IMR-90 (cell line): ENCODE data around the gene AKNA.

Experiments used
- CHD1 ChIP-seq: IDR thresholded peaks from 2 replicates; pipeline ENCODE4 v1.6.1; 2012; ENCODE audit warnings: low read depth, low read length, improper control_type of control experiment
- CTCF ChIP-seq: conservative IDR thresholded peaks from 2 replicates; pipeline ENCODE4 v1.5.1; 2012; ENCODE audit warnings: mild to moderate bottlenecking, low read depth, low read length, improper control_type of control experiment
- ELK1 ChIP-seq: fragments of 150-350 bp; IDR thresholded peaks from 2 replicates; pipeline ENCODE4 v1.6.1; 2016; ENCODE audit warnings: low read depth, mild to moderate bottlenecking, low read length, moderate library complexity, borderline replicate concordance
- MAFK ChIP-seq: IDR thresholded peaks from 2 replicates; pipeline ENCODE4 v1.6.1; 2012; ENCODE audit warnings: low read depth, low read length, improper control_type of control experiment
- MXI1 ChIP-seq: IDR thresholded peaks from 2 replicates; pipeline ENCODE4 v1.6.1; 2012; ENCODE audit warnings: low read depth, mild to moderate bottlenecking, low read length, moderate library complexity, borderline replicate concordance

GRCh38 chr9:114364134-114365041 is 23.4 kb downstream of the AKNA start:
- no peak for TF ChIP-seq CHD1
- TF ChIP-seq ELK1 = no peak
- no peak for TF ChIP-seq CTCF
- no peak for TF ChIP-seq MXI1
- no peak for TF ChIP-seq MAFK
